ENCODE data around the gene MTRR.

MTRR gene

DNA sequence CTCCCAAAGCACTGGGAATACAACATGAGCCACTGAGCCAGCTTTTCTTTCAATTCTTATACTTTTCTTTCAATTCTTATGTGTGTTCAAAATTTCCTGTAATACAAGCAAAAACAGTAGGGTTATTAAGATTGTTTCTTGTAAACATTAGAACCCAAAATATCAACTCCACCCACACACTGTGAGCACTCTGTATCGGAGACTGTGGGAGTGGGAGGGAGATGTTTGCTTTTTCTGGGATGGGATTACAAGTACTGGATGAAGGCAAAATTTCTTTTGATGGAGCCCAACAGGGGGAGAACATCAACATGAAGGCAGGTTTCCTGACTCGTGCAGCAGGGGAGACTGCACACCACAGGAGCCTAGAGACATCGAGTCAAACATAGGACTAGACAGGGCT, 13.3 kb upstream of the MTRR start:
- no peak overlapping the region for H3K27ac ChIP-seq
- no peak for TF ChIP-seq ZFX (IDR thresholded peaks at IDR 0.05; ENCODE audit: borderline replicate concordance)
- TF ChIP-seq CTCF (IDR thresholded peaks at IDR 0.05): no peak

GRCh38 chr5:7856855-7857254, 12.1 kb upstream of the MTRR start:
- H3K27ac ChIP-seq: no peak overlapping the region
- TF ChIP-seq CTCF (IDR thresholded peaks at IDR 0.05) (peak; percentile 80), ZFX (IDR thresholded peaks at IDR 0.05; ENCODE audit: borderline replicate concordance) (no peak)

DNA sequence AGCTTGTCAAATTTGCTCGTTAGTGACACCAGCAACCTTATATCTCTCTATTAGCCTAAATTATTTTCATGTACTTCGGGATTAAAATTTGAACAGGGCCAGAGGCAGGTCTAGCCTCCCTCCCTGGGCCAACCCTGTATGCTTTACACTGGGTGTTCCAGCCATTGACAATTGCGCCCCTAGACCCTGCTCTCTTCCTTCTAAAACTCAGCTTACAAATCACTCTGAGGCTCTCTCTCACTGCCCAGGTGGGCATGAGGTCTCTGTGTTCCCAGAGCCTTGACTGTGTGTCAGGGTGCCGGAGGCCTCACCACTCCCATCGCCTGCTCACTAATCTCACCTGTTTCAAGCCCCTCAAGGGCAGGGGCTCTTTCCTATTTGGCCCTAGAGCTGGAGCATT, 11.6 kb upstream of the MTRR start:
- TF ChIP-seq ZFX (IDR thresholded peaks at IDR 0.05; ENCODE audit: borderline replicate concordance) (no peak), CTCF (IDR thresholded peaks at IDR 0.05) (no peak)
- no peak overlapping the region for H3K27ac ChIP-seq

DNA sequence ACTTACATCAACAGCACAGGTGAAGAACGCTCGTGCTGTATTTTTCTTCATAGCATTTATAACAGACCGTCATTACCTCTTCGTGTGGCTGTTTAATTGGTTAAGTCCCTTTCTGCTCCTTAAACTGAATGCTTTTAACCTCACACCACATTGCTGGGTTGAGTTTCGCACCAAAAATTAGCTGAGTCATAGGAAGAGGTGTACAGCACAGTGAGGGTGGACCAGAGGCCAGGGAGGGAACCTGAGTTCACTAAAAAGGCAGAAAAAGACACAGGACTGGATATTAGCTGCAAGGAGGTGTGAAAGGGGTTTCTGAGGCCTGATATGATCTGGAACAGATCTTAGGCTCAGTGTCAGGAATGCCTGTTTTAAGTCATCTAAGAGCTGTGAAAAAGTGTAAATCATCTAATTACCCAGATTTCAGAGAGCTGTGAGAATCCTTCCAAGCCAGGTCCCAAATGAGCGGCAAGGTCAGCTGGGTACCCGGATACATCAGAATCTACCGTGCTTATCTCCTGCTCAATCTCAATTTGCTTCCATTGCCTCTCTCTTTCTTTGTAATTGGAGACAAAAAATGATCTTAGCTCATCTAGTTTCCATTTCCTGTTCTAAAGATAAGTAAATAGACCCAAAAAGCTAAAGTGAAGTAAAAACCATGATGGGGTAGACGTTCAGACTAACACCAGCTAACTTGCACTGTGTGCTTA, 10.9 kb upstream of the MTRR start:
- H3K27ac ChIP-seq: no peak overlapping the region
- TF ChIP-seq ZFX (IDR thresholded peaks at IDR 0.05; ENCODE audit: borderline replicate concordance) (no peak), CTCF (IDR thresholded peaks at IDR 0.05) (no peak)

- no peak overlapping the region for H3K27ac ChIP-seq
- no peak for TF ChIP-seq CTCF (IDR thresholded peaks at IDR 0.05)
- no peak for TF ChIP-seq ZFX (IDR thresholded peaks at IDR 0.05; ENCODE audit: borderline replicate concordance)
Observed at GRCh38 chr5:7866196-7866595, 2.8 kb upstream of the MTRR start.

DNA sequence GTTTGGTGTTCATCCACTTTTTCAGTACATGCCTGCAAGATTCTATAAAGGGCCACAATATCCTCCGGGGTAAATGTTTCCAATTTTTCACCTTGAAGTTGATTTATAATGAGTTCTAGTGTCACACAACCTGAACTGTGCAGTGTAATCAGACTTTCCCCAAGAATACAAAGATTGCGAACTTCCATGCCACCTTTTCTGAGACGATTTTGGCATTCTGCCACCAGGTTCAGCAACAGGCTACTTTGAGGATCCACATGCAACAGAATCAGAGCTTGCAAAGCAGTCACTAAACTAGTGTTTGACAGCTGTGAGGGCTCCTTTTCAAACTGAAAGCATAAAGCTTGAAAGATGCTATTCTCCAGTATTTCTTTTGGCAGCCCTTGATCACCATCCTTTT, 1.7 kb upstream of the MTRR start:
- TF ChIP-seq CTCF (IDR thresholded peaks at IDR 0.05) (no peak), ZFX (IDR thresholded peaks at IDR 0.05; ENCODE audit: borderline replicate concordance) (no peak)
- no peak overlapping the region for H3K27ac ChIP-seq

DNA sequence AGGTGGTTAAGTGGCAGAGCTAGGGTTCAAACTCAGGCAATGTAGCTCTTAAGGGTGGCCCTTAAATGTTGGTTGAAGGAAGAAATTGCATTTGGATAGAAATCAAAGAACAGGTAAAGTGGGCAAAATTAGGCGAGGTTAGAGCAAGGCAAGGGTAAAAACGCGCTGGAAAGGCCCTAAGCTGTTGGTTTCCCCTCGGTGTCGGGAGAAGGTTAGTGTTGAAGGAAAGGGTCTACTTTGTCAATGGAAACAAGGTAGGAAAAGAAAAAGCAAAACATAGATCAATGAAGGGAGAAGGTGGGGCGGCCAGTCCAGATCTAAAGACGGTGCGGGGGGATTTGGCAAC, 548 bp upstream of the MTRR start:
- TF ChIP-seq CTCF (IDR thresholded peaks at IDR 0.05) (no peak), ZFX (IDR thresholded peaks at IDR 0.05; ENCODE audit: borderline replicate concordance) (no peak)
- H3K27ac ChIP-seq: peak overlapping the region; percentile 53
